HPDE6-E6E7 (cell line): ENCODE data around the gene SNRNP35.
"Not testable (repeated sequence)": the region's sequence is repeated elsewhere in the genome, so short reads cannot be mapped to it uniquely, and the experiment has no call there.

Experiments
- DNase-seq: peaks from one replicate; pipeline ENCODE4 v3.0.0; 2011; ENCODE audit warnings: missing footprints; ENCODE audit errors: extremely low spot score

Gene SNRNP35

DNA sequence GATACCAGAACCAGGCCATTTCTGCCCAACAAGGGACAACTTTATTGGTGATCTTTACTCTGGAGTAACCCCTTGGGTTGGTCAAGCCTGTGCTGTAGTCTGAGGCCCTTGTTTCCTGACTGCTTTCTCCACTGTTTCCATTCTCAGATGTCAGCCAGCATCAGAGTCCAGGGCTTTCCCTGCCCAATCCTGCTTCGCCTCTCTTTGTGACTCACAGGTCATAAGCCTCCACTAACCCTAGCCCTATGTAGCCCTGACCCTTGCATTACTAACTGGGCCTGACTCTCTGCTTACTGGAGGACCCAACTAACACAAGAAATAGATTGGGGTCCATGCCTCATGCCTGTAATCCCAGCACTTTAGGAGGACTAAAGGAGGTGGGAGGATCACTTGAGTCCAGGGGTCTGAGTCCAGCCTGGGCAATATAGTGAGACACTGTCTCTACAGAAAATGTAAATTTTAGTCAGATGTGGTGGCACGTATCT is 8.6 kb upstream of the SNRNP35 start:
- DNase-seq = no peak

DNA sequence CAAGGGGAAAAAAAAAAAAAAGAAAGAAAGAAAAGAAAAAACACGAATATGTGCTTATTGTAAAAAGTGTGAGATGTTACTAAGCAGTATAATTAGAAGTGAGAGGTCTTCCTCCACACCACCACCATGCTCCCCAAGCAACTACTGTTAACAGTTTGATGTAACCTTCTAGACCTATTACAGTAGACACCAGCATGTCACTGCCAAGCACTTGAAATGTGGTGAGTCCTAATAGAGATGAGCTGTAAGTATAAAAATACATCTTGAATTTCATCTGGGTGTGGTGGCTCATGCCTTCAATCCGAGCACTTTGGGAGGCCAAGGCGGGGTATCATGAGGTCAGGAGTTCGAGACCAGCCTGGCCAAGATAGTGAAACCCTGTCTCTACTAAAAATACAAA is 8.1 kb upstream of the SNRNP35 start:
- no peak for DNase-seq

DNA sequence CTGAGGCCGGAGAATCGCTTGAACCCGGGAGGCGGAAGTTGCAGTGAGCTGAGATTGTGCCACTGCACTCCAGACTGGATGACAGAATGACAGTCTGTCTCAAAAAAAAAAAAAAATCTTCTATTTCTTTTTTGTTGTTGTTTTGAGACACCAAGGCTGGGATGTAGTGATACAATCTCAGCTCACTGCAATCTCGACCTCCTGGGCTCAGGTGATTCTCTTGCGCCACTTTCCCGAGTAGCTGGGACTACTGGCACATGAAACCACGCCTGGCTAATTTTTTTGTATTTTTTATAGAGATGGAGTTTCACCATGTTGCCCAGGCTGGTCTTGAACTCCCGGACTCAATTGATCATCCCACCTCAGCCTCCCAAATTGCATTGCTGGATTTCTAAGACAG is 7.3 kb upstream of the SNRNP35 start:
- DNase-seq = no peak

DNA sequence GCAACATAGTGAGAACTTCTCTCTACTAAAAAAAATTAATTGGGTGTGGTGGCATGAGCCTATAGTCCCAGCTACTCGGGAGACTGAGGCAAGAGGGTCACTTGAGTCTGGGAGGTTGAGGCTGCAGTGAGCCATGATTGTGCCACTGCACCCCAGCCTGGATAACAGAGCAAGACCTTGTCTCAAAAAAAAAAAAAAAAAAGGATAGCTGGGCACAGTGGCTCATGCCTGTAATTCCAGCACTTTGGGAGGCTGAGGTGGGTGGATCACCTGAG is 5.7 kb upstream of the SNRNP35 start:
- DNase-seq = not testable (repeated sequence)

DNA sequence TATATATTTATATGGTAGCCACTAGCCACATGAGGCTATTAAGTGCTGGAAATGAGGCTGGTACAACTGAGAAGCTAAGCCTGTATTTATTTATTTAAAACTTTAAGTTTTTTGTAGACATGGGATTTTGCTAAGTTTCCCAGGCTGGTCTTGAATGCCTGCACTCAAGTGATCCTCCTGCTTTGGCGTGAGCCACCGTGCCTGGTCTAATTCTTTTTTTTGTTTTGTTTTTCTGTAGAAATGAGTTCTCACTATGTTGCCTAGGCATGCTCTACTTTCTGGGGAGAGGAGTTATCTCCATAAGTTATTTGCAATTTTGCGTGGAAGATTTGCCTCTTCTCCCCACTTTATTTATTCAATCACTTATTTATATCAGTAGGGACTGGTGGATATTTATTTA is 4.8 kb upstream of the SNRNP35 start:
- no peak for DNase-seq

DNA sequence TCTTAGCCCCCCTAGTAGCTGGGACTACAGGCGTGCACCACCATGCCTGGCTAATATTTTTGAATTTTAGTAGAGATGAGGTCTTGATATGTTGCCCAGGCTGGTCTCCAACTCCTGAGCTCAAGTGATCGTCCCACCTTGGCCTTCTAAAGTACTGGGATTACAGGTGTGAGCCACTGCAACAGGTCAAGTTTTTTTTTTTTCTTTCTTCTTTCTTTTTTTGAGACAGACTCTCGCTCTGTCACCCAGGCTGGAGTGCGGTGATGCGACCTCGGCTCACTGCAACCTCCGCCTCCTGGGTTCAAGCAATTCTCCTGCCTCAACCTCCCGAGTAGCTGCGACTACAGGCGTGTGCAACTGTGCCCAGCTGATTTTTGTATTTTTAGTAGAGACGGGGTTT is 5.2 kb downstream of the SNRNP35 start:
- not testable (repeated sequence) for DNase-seq

DNA sequence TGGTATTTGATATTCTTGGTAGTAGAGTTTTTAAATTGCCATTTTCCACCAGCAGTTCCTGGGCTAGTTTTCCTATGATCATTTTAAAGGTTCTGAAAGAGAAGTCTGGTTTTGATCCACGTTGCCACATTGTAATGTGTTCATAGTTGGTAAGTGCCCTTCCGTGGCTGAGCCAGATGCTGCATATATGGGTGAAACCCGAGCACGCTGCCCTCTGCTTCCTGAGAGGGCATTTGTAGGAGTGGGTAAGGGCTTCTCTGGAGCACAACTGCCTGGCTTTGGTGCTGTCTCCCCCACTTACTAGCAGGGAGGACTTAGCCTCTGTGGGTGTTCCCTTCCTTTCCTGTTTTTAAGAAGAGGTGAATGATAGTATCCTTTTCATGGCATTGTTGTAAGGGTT is 7.1 kb downstream of the SNRNP35 start:
- no peak for DNase-seq

DNA sequence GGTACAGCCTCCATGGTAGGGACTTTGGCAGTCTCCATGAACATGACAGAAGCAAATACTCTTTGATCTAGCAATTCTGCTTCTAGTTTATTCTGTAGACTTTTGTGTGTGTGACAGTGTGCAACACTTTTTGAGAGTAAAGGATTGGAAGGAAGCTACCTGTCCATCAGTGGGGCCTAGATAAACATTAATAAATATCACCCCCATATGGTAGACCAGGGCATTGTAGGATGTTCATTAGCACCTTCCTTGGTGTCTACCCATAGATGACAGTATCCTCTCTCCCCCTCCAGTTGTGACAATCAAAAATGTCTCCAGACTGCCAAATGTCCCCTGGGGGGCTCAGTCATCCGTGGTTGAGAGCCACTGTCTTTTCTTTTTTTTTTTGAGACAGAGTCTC is 10.8 kb downstream of the SNRNP35 start:
- DNase-seq = no peak

DNA sequence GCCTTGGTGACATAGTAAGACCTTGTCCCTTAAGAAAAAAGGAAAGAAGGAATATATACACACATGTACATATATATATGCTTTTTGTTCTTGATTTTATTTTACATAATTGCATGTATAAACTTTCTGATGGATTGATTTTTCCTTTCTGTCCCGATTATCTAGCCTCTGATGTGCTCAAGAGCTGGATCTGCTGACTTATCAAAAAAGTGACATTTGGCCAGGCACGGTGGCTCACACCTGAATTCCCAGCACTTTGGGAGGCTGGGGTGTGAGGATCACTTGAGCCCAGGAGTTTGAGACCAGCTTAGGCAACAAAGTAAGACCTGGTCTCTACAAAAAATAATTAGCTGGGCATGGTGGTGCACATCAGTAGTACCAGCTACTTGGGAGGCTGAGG is 12.0 kb downstream of the SNRNP35 start:
- no peak for DNase-seq

DNA sequence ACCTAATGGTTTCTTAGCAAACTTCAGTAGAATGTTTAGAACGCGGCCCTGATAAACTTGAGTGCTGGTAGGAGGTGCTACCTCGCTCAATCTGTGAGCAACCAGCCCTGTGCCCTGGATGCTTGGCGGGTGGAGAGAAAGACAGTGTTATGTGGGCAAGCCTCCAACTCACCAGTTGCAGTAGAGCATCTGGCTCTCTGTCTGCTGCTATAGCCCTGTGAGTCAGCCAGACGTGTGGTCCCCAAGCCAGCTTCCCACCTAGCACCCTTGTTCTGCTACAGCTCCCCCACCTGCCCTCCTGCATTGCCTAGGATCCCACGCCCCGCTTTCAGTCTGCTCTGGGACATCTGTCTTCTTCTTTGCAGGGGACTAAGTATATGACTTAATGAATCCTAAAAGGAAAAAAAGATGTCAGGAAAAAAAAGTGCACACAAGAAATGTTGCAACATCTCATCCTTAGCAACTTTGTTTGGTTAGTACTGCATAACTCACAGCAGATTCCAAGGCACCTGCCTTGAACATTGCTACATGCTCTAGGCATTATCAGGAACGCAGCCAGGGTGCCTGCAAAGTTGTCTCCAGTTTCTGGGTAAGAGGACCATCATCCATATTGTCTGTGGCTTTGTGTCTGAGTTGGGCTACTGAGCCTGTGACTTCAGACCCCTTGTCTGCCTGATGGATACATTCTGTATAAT is 13.6 kb downstream of the SNRNP35 start:
- DNase-seq = no peak

DNA sequence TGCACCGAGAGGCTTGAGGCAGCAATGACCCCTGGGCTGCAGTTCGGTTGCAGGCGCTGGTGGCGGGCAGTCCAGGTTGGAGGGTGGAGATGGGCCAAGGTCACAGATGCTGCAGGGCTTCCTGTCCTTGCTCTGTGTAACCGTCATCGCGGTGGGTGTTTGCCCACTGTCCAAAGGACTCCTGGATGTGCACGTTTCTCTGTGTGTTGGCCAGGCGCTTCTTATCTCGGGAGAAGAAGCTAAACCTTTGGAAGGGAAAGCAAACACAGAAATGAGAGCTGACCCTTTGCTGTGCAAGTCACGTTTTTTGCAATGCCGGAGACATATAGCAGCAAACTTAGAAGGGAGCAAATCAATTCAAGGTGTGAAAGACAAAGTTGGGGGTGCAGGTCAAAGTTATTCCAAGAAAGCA is 14.5 kb downstream of the SNRNP35 start:
- no peak for DNase-seq

DNA sequence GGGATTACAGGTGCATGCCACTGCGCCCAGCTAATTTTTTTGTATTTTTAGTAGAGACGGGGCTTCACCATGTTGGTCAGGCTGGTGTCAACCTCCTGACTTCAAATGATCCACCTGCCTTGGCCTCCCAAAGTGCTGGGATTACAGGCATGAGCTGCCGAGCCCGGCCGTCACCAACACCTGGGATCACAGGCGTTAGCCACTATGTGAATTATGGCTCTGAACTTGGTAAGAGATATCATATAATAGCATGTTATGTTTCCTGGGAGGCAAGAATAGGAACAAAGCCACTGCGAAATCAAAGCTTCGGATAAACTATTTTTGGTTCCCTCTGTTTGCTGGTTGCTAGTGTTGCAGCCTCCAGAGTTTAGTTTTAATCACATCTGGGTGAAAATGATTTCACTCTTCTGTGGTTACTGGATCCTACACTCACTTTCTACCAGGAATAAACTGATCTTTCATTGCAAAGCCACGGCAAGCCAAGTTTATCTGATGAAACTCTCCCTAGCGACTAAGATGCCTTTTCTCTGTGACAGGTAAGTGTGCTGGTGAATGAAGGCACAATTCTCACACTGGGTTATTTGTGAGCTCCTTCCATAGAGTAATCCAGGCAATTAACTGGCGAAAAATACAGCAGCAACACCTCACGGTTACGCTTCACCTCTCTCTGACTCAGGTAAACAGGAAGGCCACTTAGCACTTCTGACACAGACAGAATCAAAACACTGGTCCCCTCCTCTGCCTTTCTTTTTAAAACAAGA is 16.7 kb downstream of the SNRNP35 start:
- no peak for DNase-seq

DNA sequence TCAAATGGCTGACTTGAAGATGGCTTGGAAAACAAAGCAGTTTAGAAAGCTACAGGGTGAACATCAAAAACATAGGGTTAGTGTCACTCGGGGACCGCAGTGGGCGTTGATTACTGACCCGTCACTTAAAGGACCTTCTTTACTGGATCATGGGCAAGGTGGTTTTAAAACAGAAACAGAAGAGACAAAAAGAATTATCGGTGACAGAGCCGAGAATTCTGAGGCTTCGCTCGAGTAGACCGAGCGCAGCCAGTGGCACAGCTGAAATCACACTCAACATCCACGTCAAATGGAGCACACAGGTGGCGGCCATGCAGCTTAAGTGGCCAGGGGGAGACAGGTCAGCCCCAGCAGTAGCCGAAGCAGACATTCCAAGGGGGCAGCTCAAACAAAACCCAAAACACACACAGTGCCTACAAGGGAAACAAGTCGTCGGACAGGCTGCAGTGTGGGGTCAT is 17.3 kb downstream of the SNRNP35 start:
- no peak for DNase-seq

DNA sequence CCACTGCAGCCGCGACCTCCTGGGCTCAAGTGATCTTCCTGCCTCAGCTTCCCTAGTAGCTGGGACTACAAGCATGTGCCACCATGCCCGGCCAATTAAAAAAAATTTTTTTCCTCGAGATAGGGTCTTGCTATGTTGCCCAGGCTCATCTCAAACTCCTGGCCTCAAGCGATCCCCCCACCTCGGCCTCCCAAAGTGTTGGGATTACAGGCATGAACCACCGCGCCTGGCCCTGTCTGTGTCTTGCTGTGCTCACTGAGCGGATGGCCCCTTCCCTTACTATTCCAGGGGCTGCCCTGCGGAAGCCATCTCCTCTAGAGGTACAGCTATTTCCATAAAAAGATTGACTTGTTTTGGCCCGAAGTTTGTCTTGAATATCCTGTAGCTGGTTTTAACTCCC is 20.1 kb downstream of the SNRNP35 start:
- DNase-seq = no peak

DNA sequence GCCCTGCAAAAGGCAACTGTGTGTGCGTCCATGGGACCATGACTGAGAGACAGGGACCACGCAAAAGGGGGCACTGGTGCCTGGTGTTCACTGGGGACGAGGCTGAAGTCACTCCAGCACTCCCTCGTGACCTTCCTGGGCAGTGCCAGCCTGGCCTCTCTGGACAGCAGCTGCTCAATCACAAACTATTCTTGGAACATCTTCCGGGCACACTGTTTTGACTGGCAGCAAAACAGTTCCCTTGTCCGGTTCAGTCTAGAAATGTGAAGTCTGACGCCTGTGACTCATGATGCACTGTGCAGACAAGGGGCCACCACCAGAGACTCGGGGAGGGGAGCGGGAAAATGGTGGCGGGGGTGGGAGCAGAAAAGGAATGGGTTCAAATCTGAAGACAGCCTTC is 20.8 kb downstream of the SNRNP35 start:
- DNase-seq = no peak

DNA sequence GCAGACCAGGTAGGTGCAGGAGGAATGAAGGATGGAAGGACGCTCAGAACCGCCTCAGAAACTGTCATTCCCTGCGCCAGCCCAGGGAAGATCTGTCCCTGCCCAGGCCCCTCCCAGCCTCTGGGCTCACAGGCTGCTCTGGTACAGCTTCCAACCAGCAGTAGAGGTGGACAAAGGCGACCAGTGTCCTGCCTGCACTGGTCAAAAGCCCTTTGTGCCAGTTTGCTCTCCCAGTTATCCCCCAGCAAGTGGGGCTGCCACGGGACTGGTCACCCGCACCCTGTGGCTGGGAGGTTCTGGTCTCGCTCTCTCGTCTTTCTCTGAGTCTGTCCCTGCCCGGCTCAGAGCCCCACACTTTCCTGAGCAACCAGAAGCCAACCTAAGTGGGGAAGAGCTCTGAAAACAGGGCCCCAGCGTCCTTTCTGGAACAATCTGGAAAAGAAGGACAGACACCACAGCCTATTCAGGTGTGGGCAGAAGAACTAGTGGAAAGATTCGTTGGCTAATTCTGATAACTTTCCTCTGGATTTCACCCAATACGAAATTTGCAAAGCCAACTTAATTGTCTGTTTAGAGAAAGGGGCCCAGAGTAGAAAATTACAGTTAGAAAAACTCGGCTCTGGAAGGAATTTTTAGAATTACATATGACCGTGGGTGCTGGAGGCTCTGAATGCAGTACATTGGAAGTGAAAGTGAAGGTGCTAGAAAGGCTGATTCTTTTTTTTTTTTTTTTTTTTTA is 21.7 kb downstream of the SNRNP35 start:
- DNase-seq = no peak

DNA sequence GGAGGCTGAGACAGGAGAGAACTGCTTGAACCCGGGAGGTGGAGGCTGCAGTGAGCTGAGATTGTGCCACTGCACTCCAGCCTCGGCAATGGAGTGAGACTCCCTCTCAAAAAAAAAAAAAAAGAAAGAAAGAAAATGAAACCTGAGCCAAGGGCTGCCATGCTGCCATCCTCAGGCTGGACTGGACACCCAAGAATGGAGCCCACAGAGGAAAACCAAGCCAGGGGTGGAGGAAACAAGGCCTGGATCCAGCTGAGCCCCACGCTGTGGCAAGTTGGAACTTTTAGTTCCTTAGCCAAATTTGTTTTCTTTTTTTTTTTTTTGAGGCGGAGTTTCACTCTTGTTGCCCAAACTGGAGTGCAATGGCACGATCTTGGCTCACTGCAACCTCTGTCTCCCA is 23.3 kb downstream of the SNRNP35 start:
- not testable (repeated sequence) for DNase-seq

DNA sequence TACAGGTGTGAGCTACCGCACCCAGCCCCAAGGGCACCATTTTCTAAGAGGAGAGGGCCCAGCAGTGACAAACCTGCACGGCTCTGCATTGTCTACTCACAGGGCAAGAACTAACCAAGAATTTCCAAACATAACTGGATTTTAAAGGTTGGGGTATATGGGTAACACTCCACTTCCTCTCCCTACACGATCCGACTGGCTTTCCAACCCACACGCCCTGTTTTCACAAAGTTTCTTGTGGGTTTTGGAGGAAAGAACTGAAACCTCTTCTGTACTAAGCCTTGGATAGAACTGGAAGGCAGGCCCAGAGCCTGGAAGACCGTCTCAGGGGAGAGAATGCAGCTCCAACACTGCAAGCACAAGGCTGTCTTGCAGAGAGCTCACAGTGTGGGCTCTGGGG is 24.9 kb downstream of the SNRNP35 start:
- DNase-seq = no peak

DNA sequence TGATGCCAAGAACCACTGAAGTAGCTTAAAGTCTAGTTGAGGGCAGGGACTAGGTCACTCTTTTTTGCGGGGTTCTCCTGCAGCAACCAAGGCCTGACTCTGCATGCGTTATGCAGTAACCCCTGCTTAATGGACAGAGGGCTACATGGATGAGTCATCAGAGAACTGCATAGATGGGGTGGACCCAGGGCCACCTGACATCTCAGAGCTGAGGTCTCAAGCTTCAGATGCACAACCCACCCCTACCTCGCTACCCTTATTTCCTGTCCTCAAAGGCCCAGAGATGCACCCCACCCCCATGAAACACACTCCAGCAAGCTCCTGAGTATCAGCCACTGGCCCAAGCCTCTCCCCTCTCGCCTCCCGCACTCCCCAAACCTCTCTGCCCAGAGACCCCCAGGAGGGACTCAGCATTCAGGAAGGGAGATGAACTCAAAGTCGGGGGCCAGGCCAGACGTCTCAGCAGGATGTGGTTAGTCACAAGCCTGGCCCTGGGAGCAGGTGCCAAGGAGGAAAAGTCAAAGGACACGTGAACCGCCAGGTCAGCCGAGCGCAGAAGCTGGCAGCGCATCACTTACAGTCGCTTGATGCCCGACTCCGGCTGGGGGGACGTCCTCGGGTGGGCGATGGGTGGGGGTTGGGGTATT is 25.8 kb downstream of the SNRNP35 start:
- DNase-seq = no peak

DNA sequence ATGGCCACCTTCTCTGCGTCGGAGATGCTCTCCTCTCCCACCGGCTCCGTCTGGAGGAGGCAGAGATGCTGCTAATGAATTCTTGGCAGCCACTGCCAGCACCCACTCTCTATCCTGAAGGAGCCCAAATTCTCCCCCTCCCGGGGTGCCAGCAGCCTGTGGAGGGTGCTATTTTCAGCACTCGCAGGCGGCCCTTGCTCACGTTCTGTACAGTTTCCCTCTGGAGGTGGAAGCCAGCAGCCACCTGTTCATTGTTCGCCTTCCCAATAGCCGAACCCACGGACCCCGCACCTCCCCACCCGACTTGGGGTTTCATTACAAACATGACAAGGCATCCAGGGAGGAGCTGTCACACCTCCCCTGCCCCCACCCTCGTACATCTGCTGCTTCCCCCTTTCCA is 27.8 kb downstream of the SNRNP35 start:
- no peak for DNase-seq

DNA sequence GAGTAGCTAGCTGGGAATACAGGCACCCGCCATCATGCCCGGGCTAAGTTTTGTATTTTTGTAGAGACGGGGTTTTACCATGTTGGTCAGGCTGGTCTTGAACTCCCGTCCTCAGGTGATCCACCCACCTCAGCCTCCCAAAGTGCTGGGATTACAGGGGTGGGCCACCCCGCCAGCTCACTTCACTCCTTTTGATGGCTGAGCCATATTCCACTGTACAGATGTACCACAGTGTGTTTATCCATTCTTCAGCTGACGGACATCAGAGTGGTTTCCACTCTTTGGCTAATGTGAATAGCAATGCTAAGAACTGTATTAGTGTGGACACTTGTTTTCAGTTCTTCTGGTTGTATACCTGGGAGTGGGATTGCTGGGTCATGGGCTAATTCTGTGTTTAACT is 29.5 kb downstream of the SNRNP35 start:
- DNase-seq = no peak

DNA sequence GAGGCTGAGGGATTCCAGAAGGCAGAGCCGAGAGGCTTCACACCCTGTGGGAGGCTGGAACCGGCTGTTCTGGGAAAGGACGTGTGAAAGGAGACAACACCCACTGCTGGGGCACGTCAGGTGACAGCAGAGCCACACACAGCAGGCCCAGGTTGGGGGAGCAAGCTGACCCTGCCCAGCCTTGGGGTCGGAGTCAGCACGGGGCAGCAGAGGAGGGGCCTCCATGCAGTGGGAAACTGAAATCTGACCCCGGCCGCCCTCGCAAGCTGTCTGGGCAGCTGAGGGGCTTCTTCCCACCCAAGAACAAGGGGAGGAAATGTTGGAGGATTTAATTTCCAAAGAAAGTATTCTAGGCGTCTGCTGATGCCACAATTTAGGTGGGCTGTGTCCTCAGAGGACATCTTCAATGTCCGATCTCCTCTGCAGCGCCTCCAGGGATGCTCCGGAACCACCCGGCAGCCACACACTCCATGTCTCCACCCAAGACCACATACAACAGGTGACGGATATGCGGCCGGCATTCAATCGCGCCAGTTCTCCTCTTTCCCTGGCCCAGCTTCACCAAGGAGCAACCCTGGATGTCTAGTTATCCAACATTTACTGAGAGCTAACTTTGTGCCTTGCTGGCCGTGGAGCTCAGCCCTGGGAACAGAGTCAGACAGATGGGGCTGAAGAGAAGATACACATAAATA is 30.7 kb downstream of the SNRNP35 start:
- no peak for DNase-seq
